CD14-positive monocyte (primary cell): Measurements from ENCODE around the gene INS. TPM values are rescaled to one million over a fixed set of nuclear protein-coding genes. Genes with fewer than 3 reads are reported as not detected.

ENCODE experiments used
- DNase-seq, 3 donors: peaks; one replicate each; pipeline ENCODE4 v3.0.0-alpha.2; 2011 to 2022
- H2AFZ ChIP-seq: 2 replicates; pipeline ENCODE4 v1.6.0; 2012; ENCODE audit warnings: mild to moderate bottlenecking, low read depth, low read length, inconsistent platforms; ENCODE audit not compliant: insufficient read depth, poor library complexity, severe bottlenecking
- H3K27ac ChIP-seq, 2 donors: 1 replicate in 1 of 2; 2 replicates in 1 of 2; pipeline ENCODE4 v1.5.1; 2012 to 2013; ENCODE audit warnings: low read length in 2 of 2, control low read depth in 1 of 2, inconsistent platforms in 1 of 2, low read depth in 1 of 2, mild to moderate bottlenecking in 1 of 2
- H3K27me3 ChIP-seq, 2 donors: one replicate each; pipeline versions ENCODE4 v1.6.0 to v1.6.1; 2011 to 2013; ENCODE audit warnings: low read length in 2 of 2; ENCODE audit not compliant: control insufficient read depth in 2 of 2, insufficient read depth in 2 of 2
- H3K36me3 ChIP-seq, 2 donors: replicated peaks in 1 of 2; 1 replicate in 1 of 2; 2 replicates in 1 of 2; pipeline versions ENCODE4 v1.5.1 to v1.6.1; 2012 to 2013; ENCODE audit warnings: low read length in 2 of 2, control low read depth in 1 of 2, inconsistent platforms in 1 of 2, mild to moderate bottlenecking in 1 of 2; ENCODE audit not compliant: insufficient read depth in 2 of 2, control insufficient read depth in 1 of 2
- H3K4me1 ChIP-seq, 2 donors: 1 replicate in 1 of 2; 2 replicates in 1 of 2; pipeline versions ENCODE4 v1.5.1 to v1.6.1; 2012 to 2013; ENCODE audit warnings: low read length in 2 of 2, control low read depth in 1 of 2, inconsistent platforms in 1 of 2, mild to moderate bottlenecking in 1 of 2, moderate library complexity in 1 of 2; ENCODE audit not compliant: insufficient read depth in 2 of 2, control insufficient read depth in 1 of 2
- H3K4me2 ChIP-seq: replicated peaks from 2 replicates; pipeline ENCODE3; 2012; ENCODE audit warnings: low read length, moderate library complexity, mild to moderate bottlenecking; ENCODE audit not compliant: poor library complexity, severe bottlenecking; ENCODE audit errors: extremely low read depth
- H3K4me3 ChIP-seq, 3 experiments: fragments of 200-600 bp in 1 of 3; sonication (generic) in 1 of 3; replicated peaks in 1 of 3; 1 replicate in 2 of 3; 2 replicates in 1 of 3; pipeline ENCODE4 v1.5.1; 2011 to 2013; ENCODE audit warnings: low read length in 3 of 3, mild to moderate bottlenecking in 3 of 3, control low read depth in 2 of 3, low read depth in 2 of 3, inconsistent platforms in 1 of 3, moderate library complexity in 1 of 3
- H3K79me2 ChIP-seq: 2 replicates; pipeline ENCODE4 v1.6.0; 2012; ENCODE audit warnings: mild to moderate bottlenecking, control low read depth, inconsistent platforms, low read length, moderate library complexity; ENCODE audit not compliant: insufficient read depth
- H3K9ac ChIP-seq: 2 replicates; pipeline ENCODE4 v1.6.0; 2017; ENCODE audit warnings: low read length, mild to moderate bottlenecking; ENCODE audit not compliant: insufficient read depth, poor library complexity, severe bottlenecking
- H3K9me3 ChIP-seq, 2 donors: replicated peaks in 1 of 2; 1 replicate in 1 of 2; 2 replicates in 1 of 2; pipeline versions ENCODE4 v1.5.1 to v1.6.1; 2012 to 2013; ENCODE audit warnings: low read length in 2 of 2, control low read depth in 1 of 2; ENCODE audit not compliant: control insufficient read depth in 1 of 2, insufficient read depth in 1 of 2
- H4K20me1 ChIP-seq: 2 replicates; pipeline ENCODE4 v1.6.0; 2012; ENCODE audit warnings: mild to moderate bottlenecking, low read length, control low read depth, moderate library complexity; ENCODE audit not compliant: insufficient read depth
- H3K27ac Mint-ChIP-seq, 7 donors: one replicate each; pipeline ENCODE4 v1.8.0; 2020; ENCODE audit warnings: mild to moderate bottlenecking in 7 of 7, mixed read lengths in 7 of 7, moderate library complexity in 6 of 7, inconsistent platforms in 2 of 7
- H3K27me3 Mint-ChIP-seq, 3 donors: one replicate each; pipeline ENCODE4 v1.8.0; 2021 to 2022; ENCODE audit warnings: low read depth in 3 of 3, mild to moderate bottlenecking in 3 of 3, mixed read lengths in 3 of 3, moderate library complexity in 3 of 3, inconsistent platforms in 1 of 3
- H3K36me3 Mint-ChIP-seq, 2 donors: one replicate each; pipeline ENCODE4 v1.8.0; 2020; ENCODE audit warnings: mixed read lengths in 2 of 2, inconsistent platforms in 1 of 2, mild to moderate bottlenecking in 1 of 2
- H3K4me1 Mint-ChIP-seq: one replicate; pipeline ENCODE4 v1.8.0; 2020; ENCODE audit warnings: mild to moderate bottlenecking, mixed read lengths
- H3K4me3 Mint-ChIP-seq, 2 donors: one replicate each; pipeline ENCODE4 v1.8.0; 2020; ENCODE audit warnings: mild to moderate bottlenecking in 2 of 2, mixed read lengths in 2 of 2, moderate library complexity in 1 of 2
- H3K9me3 Mint-ChIP-seq, 7 donors: one replicate each; pipeline ENCODE4 v1.8.0; 2020 to 2022; ENCODE audit warnings: mixed read lengths in 7 of 7, mild to moderate bottlenecking in 6 of 7, moderate library complexity in 6 of 7, inconsistent platforms in 2 of 7
- CTCF ChIP-seq: fragments of 200-600 bp; IDR thresholded peaks from one replicate; pipeline ENCODE4 v1.8.0; 2022; ENCODE audit warnings: antibody characterized with exemption, mild to moderate bottlenecking
- WGBS: methylation state at CpG from one replicate; pipeline ENCODE4 v1.1.5; 2013; ENCODE audit warnings: missing lambda C conversion rate; ENCODE audit not compliant: insufficient coverage; 5-methylcytosine and 5-hydroxymethylcytosine counted together
- intact Hi-C, 2 donors: fragments of 100-400 bp; cut with micrococcal nuclease; formaldehyde crosslinking; loops; one replicate each; pipeline versions ENCODE4 v1.15.0 to v1.15.1; 2023
- polyA plus RNA-seq, 3 donors: library from polyadenylated mRNA; depleted of rRNA in 1 of 3; unstranded in 2 of 3; stranded (reverse) in 1 of 3; fragments of 300-500 nt in 2 of 3; fragments of >200 nt in 1 of 3; fragmentation: Illumina TruSeq in 2 of 3; gene quantifications; 1 replicate in 2 of 3; 2 replicates in 1 of 3; pipeline ENCODE4 v1.2.3, GENCODE V29; 2012 to 2021

The INS gene
- polyA plus RNA-seq, 3 donors: not detected

GRCh38 chr11:2205214-2205720 is 44.3 kb upstream of the INS start:
- H3K9me3 Mint-ChIP-seq: peaks cover 3 to 12% (median 8%) of the 10 kb centered on the region in 7 donors
- peaks cover 4 to 7% of the 10 kb centered on the region in 2 donors for H3K9me3 ChIP-seq
- H3K36me3 Mint-ChIP-seq: no peaks in the 10 kb centered on the region
- H3K4me1 Mint-ChIP-seq: no peaks in the 10 kb centered on the region
- H3K9ac ChIP-seq: no peak overlapping the region
- H3K79me2 ChIP-seq: no peaks in the 10 kb centered on the region
- H2AFZ ChIP-seq: no peak overlapping the region
- no peaks in the 10 kb centered on the region for H4K20me1 ChIP-seq
- no peak overlapping the region for H3K27ac ChIP-seq
- no peaks in the 10 kb centered on the region for H3K4me1 ChIP-seq
- H3K27me3 ChIP-seq: no peaks in the 10 kb centered on the region
- intact Hi-C loops: no loop called here
- H3K4me3 Mint-ChIP-seq: no peak overlapping the region
- no peak for TF ChIP-seq CTCF
- 93% methylated on average over 1 of the region's 1 CpG for WGBS
- no peak overlapping the region for H3K4me3 ChIP-seq
- H3K4me2 ChIP-seq: no peak overlapping the region
- H3K27ac Mint-ChIP-seq: no peak overlapping the region
- no peaks in the 10 kb centered on the region for H3K36me3 ChIP-seq
- no peak for DNase-seq
- peaks cover 4 to 9% (median 8%) of the 10 kb centered on the region in 3 donors for H3K27me3 Mint-ChIP-seq

DNA sequence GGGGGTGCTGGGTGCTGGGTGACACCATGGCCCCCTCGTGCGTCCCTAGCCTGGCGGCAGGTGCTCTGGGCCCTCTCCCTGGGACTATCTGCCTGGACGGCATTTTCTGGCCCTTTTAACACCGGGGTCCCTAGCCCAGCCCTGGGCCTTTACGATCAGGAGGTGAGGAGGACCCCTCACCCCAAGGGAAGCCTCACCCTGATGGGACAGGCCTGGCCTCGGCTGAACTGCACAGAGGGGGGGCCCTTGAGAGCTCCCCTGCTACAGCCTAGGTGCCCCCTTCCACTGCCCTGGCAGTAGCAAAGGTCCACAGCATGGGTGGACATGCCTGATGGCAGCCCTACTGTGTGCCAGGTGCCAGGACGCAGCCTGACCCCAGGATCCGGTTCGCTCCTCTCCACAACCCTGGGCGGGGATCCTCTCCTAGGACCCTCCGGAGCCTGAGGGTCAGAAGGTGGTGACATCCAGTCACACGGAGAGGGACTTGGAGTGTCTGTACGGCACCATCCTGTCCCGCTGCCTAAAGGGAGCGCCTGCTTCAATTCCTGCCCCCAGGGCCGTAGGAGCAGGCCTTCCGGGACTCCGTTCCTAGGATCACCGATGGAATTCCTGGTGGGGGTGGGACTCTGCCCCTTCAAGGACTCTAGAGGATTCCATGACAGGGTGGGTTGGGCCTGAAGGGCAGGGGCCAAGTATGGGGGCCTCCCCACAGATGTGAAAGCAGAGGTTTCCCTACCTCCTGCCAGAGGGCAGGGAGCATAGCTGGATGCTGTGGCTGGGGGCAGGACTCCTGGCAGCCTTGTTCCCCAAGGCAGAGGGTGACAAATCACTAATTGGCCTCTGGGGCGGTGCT is 43.6 kb upstream of the INS start:
- WGBS: 97% methylated on average over 18 of the region's 21 CpGs
- no peak overlapping the region for H3K27ac Mint-ChIP-seq
- no peak overlapping the region for H3K4me3 Mint-ChIP-seq
- Histone ChIP-seq H2AFZ (no peak overlapping the region), H3K9me3 (peaks cover 4 to 7% of the 10 kb centered on the region in 2 donors), H3K79me2 (no peaks in the 10 kb centered on the region), H4K20me1 (no peaks in the 10 kb centered on the region), H3K27me3 (no peaks in the 10 kb centered on the region), H3K27ac (no peak overlapping the region), H3K4me3 (no peak overlapping the region), H3K4me2 (no peak overlapping the region), H3K9ac (no peak overlapping the region), H3K36me3 (no peaks in the 10 kb centered on the region), H3K4me1 (no peaks in the 10 kb centered on the region)
- no peaks in the 10 kb centered on the region for H3K4me1 Mint-ChIP-seq
- peaks cover 4 to 10% (median 8%) of the 10 kb centered on the region in 3 donors for H3K27me3 Mint-ChIP-seq
- H3K36me3 Mint-ChIP-seq: no peaks in the 10 kb centered on the region
- H3K9me3 Mint-ChIP-seq: peaks cover 3 to 12% (median 8%) of the 10 kb centered on the region in 7 donors
- TF ChIP-seq CTCF: no peak
- intact Hi-C loops: no loop called here
- no peak for DNase-seq
